ENCODE measurements around the gene PSMD13. TPM values are rescaled to one million over a fixed set of nuclear protein-coding genes. Genes with fewer than 3 reads are reported as not detected.

The PSMD13 gene
- total and polyA plus RNA-seq, 2 of the 13 experiments (the other 11 are each of a cell fraction or from before 2014, with no cell fraction given) = 83.0 to 117 TPM

- in situ Hi-C loops (cut with HindIII; ENCODE audit: extremely low pct_ligation_motif_present, low pct_unique_long_range_greater_than_20kb) (no loop called here), intact Hi-C loops (cut with micrococcal nuclease; ENCODE audit: unreplicated experiment) (no loop called here)
- H3K27me3 ChIP-seq (ENCODE audit: control insufficient read depth in 1 of 2, insufficient read depth in 2 of 2, low read length in 2 of 2) = peaks cover 0 to 29% of the 10 kb centered on the region in 2 experiments; a peak in 3 of 5 replicates
- peaks cover 5% of the 10 kb centered on the region; the same call in 1 of the 2 replicates for H3K9me3 ChIP-seq (ENCODE audit: low read length)
- ChIA-PET POLR2A (interaction anchor here (0.8 to 1.8 kb wide), 6 partner anchors 19 to 87 kb away, joined by 3 to 9 read pairs (median 3); partner anchors contain the start of genes BET1L and RIC8A), CTCF (ENCODE audit: low intra/inter-chr PET ratio, low total read pairs) (no interaction called here)
- WGBS (ENCODE audit: low lambda C conversion rate) = 6% methylated on average over 21 of the region's 21 CpGs
- BruUV-seq (replicated peaks) = no TSS peak
- no peaks in the 10 kb centered on the region for H3K79me2 ChIP-seq (ENCODE audit: insufficient read depth, low read length)
- H3K4me2 ChIP-seq (ENCODE audit: low read depth, low read length) = peak overlapping the region; percentile 76
- no peaks in the 10 kb centered on the region for H3K36me3 ChIP-seq (replicated peaks in 1 of 2; ENCODE audit: control insufficient read depth in 1 of 2, insufficient read depth in 2 of 2, low read length in 2 of 2)
- no peak overlapping the region for H3K27ac ChIP-seq (ENCODE audit: extremely low read length, insufficient read depth, low read length)
- peak; percentile 42 for ATAC-seq
- peak overlapping the region; percentile 75 for H2AFZ ChIP-seq (ENCODE audit: low read length)
- peaks cover 45% of the 10 kb centered on the region for H3K4me1 ChIP-seq (ENCODE audit: insufficient read depth, low read length)
- peak; percentile 21 for DNase-seq (ENCODE audit: low spot score)
- no peak for FAIRE-seq
- H3K4me3 ChIP-seq (replicated peaks in 1 of 3; ENCODE audit: insufficient read depth in 1 of 3, low read depth in 2 of 3, low read length in 3 of 3) = peak overlapping the region; percentile 24 to 60 (median 29)
- no peaks in the 10 kb centered on the region for H4K20me1 ChIP-seq (ENCODE audit: insufficient read depth, low read length)
- 0 out of 2 replicates have a peak overlapping the region, but pooled peaks have one; percentile 20 for H3K9ac ChIP-seq (ENCODE audit: insufficient read depth, low read depth, low read length)
- TF ChIP-seq, protein P1, sequence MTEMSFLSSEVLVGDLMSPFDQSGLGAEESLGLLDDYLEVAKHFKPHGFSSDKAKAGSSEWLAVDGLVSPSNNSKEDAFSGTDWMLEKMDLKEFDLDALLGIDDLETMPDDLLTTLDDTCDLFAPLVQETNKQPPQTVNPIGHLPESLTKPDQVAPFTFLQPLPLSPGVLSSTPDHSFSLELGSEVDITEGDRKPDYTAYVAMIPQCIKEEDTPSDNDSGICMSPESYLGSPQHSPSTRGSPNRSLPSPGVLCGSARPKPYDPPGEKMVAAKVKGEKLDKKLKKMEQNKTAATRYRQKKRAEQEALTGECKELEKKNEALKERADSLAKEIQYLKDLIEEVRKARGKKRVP (CRISPR knock-in tag; IDR thresholded peaks at IDR 0.05) = peak in 1 of 2 experiments; percentile 93; a peak in 2 of 4 replicates
- TF ChIP-seq ZNF646 (CRISPR knock-in tag; IDR thresholded peaks at IDR 0.05) = no peak
- TF ChIP-seq KMT2A (CRISPR knock-in tag; IDR thresholded peaks at IDR 0.05) = no peak
- TF ChIP-seq SAP130 (CRISPR knock-in tag; IDR thresholded peaks at IDR 0.05; ENCODE audit: low read depth) = peak; percentile 7
- TF ChIP-seq RAD51 (IDR thresholded peaks at IDR 0.05; ENCODE audit: borderline replicate concordance) = peak; percentile 64; the same call in 1 of the 2 replicates
- TF ChIP-seq CEBPB (IDR thresholded peaks at IDR 0.05; ENCODE audit: borderline replicate concordance, low read depth, low read length) = peak; percentile 78
- TF ChIP-seq, protein P2, sequence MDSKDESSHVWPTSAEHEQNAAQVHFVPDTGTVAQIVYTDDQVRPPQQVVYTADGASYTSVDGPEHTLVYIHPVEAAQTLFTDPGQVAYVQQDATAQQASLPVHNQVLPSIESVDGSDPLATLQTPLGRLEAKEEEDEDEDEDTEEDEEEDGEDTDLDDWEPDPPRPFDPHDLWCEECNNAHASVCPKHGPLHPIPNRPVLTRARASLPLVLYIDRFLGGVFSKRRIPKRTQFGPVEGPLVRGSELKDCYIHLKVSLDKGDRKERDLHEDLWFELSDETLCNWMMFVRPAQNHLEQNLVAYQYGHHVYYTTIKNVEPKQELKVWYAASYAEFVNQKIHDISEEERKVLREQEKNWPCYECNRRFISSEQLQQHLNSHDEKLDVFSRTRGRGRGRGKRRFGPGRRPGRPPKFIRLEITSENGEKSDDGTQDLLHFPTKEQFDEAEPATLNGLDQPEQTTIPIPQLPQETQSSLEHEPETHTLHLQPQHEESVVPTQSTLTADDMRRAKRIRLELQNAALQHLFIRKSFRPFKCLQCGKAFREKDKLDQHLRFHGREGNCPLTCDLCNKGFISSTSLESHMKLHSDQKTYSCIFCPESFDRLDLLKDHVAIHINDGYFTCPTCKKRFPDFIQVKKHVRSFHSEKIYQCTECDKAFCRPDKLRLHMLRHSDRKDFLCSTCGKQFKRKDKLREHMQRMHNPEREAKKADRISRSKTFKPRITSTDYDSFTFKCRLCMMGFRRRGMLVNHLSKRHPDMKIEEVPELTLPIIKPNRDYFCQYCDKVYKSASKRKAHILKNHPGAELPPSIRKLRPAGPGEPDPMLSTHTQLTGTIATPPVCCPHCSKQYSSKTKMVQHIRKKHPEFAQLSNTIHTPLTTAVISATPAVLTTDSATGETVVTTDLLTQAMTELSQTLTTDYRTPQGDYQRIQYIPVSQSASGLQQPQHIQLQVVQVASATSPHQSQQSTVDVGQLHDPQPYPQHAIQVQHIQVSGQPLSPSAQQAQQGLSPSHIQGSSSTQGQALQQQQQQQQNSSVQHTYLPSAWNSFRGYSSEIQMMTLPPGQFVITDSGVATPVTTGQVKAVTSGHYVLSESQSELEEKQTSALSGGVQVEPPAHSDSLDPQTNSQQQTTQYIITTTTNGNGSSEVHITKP (CRISPR knock-in tag; IDR thresholded peaks at IDR 0.05; ENCODE audit: low read depth) = peak; percentile 84; the same call in 1 of the 2 replicates
- TF ChIP-seq ERF (CRISPR knock-in tag; IDR thresholded peaks at IDR 0.05) = 0 out of 2 replicates have a peak, but pooled peaks have one; percentile 29
- 0 out of 2 replicates have a peak, but pooled peaks have one; percentile 13 for TF ChIP-seq RARA (CRISPR knock-in tag; IDR thresholded peaks at IDR 0.05)
- peak; percentile 36; the same call in 1 of the 2 replicates for TF ChIP-seq FOXK1 (CRISPR knock-in tag; IDR thresholded peaks at IDR 0.05; ENCODE audit: borderline replicate concordance, low read depth)
- TF ChIP-seq, protein P3, sequence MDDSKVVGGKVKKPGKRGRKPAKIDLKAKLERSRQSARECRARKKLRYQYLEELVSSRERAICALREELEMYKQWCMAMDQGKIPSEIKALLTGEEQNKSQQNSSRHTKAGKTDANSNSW (CRISPR knock-in tag; IDR thresholded peaks at IDR 0.05; ENCODE audit: borderline replicate concordance) = no peak
Measured at GRCh38 chr11:269146-269890, 32.5 kb downstream of the PSMD13 start.

All from HepG2 (cell line).